Keratinocyte (primary cell): ENCODE measurements around the gene MYBPHL. TPM values are rescaled to one million over a fixed set of nuclear protein-coding genes. Genes with fewer than 3 reads are reported as not detected.

Experiments
- DNase-seq: peaks from one replicate; pipeline ENCODE4 v3.0.0-alpha.2; 2011; ENCODE audit warnings: low read depth, missing footprints, low spot score
- FAIRE-seq: peaks from 2 replicates; lab custom pipeline; 2011; peaks lifted over from hg19 to GRCh38; lab: Jason Lieb, UNC
- H2AFZ ChIP-seq: 2 replicates; pipeline ENCODE4 v1.6.0; 2012; ENCODE audit warnings: low read length, control low read depth, inconsistent platforms; ENCODE audit not compliant: control insufficient read depth
- H3K27ac ChIP-seq: 2 replicates; pipeline ENCODE4 v1.5.1; 2011; ENCODE audit warnings: low read length; ENCODE audit not compliant: control insufficient read depth, insufficient read depth
- H3K27me3 ChIP-seq: 3 replicates; pipeline ENCODE4 v1.6.0; 2011; ENCODE audit warnings: low read length; ENCODE audit not compliant: control insufficient read depth, insufficient read depth; ENCODE audit errors: extremely low read depth
- H3K36me3 ChIP-seq, 2 experiments: 2 replicates in 1 of 2; 3 replicates in 1 of 2; pipeline ENCODE4 v1.5.1; 2011; ENCODE audit warnings: low read length in 2 of 2, mild to moderate bottlenecking in 1 of 2; ENCODE audit not compliant: control insufficient read depth in 2 of 2, insufficient read depth in 2 of 2; ENCODE audit errors: extremely low read depth in 1 of 2
- H3K4me1 ChIP-seq: 3 replicates; pipeline ENCODE4 v1.5.1; 2011; ENCODE audit warnings: low read length; ENCODE audit not compliant: control insufficient read depth, insufficient read depth; ENCODE audit errors: extremely low read depth
- H3K4me2 ChIP-seq: 3 replicates; pipeline ENCODE4 v1.6.0; 2011; ENCODE audit warnings: low read depth, low read length; ENCODE audit not compliant: control insufficient read depth, insufficient read depth; ENCODE audit errors: extremely low read depth
- H3K4me3 ChIP-seq, 3 experiments: fragments of 200-600 bp in 1 of 3; sonication (generic) in 1 of 3; 2 replicates in 2 of 3; 3 replicates in 1 of 3; pipeline ENCODE4 v1.5.1; 2011 to 2016; ENCODE audit warnings: low read length in 3 of 3, mild to moderate bottlenecking in 3 of 3, control low read depth in 2 of 3, inconsistent platforms in 1 of 3, low read depth in 1 of 3, mixed read lengths in 1 of 3, mixed run types in 1 of 3, moderate library complexity in 1 of 3; ENCODE audit not compliant: control insufficient read depth in 2 of 3, insufficient read depth in 2 of 3; ENCODE audit errors: extremely low read depth in 1 of 3
- H3K79me2 ChIP-seq: 2 replicates; pipeline ENCODE4 v1.6.0; 2012; ENCODE audit warnings: low read length; ENCODE audit not compliant: control insufficient read depth, insufficient read depth
- H3K9ac ChIP-seq: 3 replicates; pipeline ENCODE4 v1.6.0; 2011; ENCODE audit warnings: low read length; ENCODE audit not compliant: control insufficient read depth, insufficient read depth; ENCODE audit errors: extremely low read depth
- H3K9me1 ChIP-seq: 3 replicates; pipeline ENCODE4 v1.6.0; 2011; ENCODE audit warnings: low read length; ENCODE audit not compliant: control insufficient read depth, insufficient read depth; ENCODE audit errors: extremely low read depth
- H3K9me3 ChIP-seq: 2 replicates; pipeline ENCODE4 v1.5.1; 2012; ENCODE audit warnings: low read depth, low read length; ENCODE audit not compliant: control insufficient read depth
- H4K20me1 ChIP-seq: 3 replicates; pipeline ENCODE4 v1.6.0; 2011; ENCODE audit warnings: low read length; ENCODE audit not compliant: control insufficient read depth, insufficient read depth; ENCODE audit errors: extremely low read depth
- CTCF ChIP-seq, 3 experiments: IDR thresholded peaks in 1 of 3; conservative IDR thresholded peaks in 1 of 3; optimal IDR thresholded peaks in 1 of 3; 2 replicates in 2 of 3; 3 replicates in 1 of 3; pipeline versions ENCODE3 to v1.5.1; 2011; ENCODE audit warnings: low read length in 3 of 3, mild to moderate bottlenecking in 3 of 3, moderate library complexity in 2 of 3, control low read depth in 1 of 3, inconsistent platforms in 1 of 3; ENCODE audit not compliant: insufficient read depth in 2 of 3; ENCODE audit errors: extremely low read depth in 1 of 3
- EZH2 ChIP-seq: IDR thresholded peaks from one replicate; pipeline ENCODE4 v1.6.1; 2012; ENCODE audit warnings: inconsistent platforms, mild to moderate bottlenecking, low read length, moderate library complexity
- dilution Hi-C: fragments of 300-500 bp; cut with MboI; formaldehyde crosslinking; loops from one replicate; pipeline ENCODE4 v1.7.0; 2020; ENCODE audit warnings: low sequenced_read_pairs; ENCODE audit not compliant: extremely low pct_ligation_motif_present
- polyA plus RNA-seq, 5 experiments: library from polyadenylated mRNA; depleted of rRNA in 3 of 5; stranded (reverse) in 3 of 5; stranded (forward) in 1 of 5; unstranded in 1 of 5; fragments of >200 nt; gene quantifications; 1 replicate in 1 of 5; 2 replicates in 3 of 5; 3 replicates in 1 of 5; pipeline versions ENCODE4 v1.2.1 to v1.2.3, GENCODE V29; 2011 to 2012; ENCODE audit warnings: missing spikeins in 2 of 5, low read depth in 1 of 5, low replicate concordance in 1 of 5

MYBPHL gene
- polyA plus RNA-seq, 1 donor (not counting 4 experiments of a cell fraction or from before 2014, with no cell fraction given): 1.1 TPM

GRCh38 chr1:109282497-109282951 lies 24.3 kb downstream of the MYBPHL start:
- peaks cover 24% of the 10 kb centered on the region for H3K4me1 ChIP-seq
- peak overlapping the region; percentile 64 to 94 (median 65) for H3K4me3 ChIP-seq
- peak overlapping the region; percentile 49 for H3K9ac ChIP-seq

GRCh38 chr1:109281680-109282496 lies 24.9 kb downstream of the MYBPHL start:
- Histone ChIP-seq H3K4me2 (peak overlapping the region; percentile 77), H3K9ac (peak overlapping the region; percentile 49), H3K9me1 (no peaks in the 10 kb centered on the region), H3K36me3 (peaks cover 0 to 20% of the 10 kb centered on the region in 2 experiments), H3K9me3 (no peaks in the 10 kb centered on the region), H4K20me1 (no peaks in the 10 kb centered on the region), H2AFZ (no peak overlapping the region), H3K79me2 (peaks cover 26% of the 10 kb centered on the region), H3K27ac (no peak overlapping the region), H3K4me1 (peaks cover 24% of the 10 kb centered on the region), H3K27me3 (no peaks in the 10 kb centered on the region), H3K4me3 (peak overlapping the region; percentile 64 to 94 (median 65))
- dilution Hi-C loops: no loop called here
- FAIRE-seq: no peak
- TF ChIP-seq EZH2 (no peak), CTCF (optimal IDR thresholded peaks at IDR 0.05 in 1 of 3, IDR thresholded peaks at IDR 0.05 in 1 of 3, conservative IDR thresholded peaks at IDR 0.05 in 1 of 3; ENCODE audit: extremely low read depth in 1 of 3, insufficient read depth in 2 of 3, low read length in 3 of 3) (no peak)
- no peak for DNase-seq

More at GRCh38 chr1:109282497-109282951, 24.3 kb downstream of the MYBPHL start:
- Histone ChIP-seq H3K9me1 (no peaks in the 10 kb centered on the region), H3K27me3 (no peaks in the 10 kb centered on the region), H3K79me2 (peaks cover 22% of the 10 kb centered on the region), H2AFZ (peak overlapping the region; percentile 99), H3K36me3 (peaks cover 0 to 20% of the 10 kb centered on the region in 2 experiments), H3K27ac (peak overlapping the region; percentile 38), H3K9me3 (no peaks in the 10 kb centered on the region), H3K4me2 (peak overlapping the region; percentile 77), H4K20me1 (no peaks in the 10 kb centered on the region)
- TF ChIP-seq CTCF (optimal IDR thresholded peaks at IDR 0.05 in 1 of 3, IDR thresholded peaks at IDR 0.05 in 1 of 3, conservative IDR thresholded peaks at IDR 0.05 in 1 of 3; ENCODE audit: extremely low read depth in 1 of 3, insufficient read depth in 2 of 3, low read length in 3 of 3) (peak in 1 of 3 experiments; percentile 14), EZH2 (no peak)
- FAIRE-seq (no peak), DNase-seq (no peak)
- dilution Hi-C loops: no loop called here
